HG03139 (cell line): ENCODE data around the gene CELSR1.
"Not testable (repeated sequence)": the region's sequence is repeated elsewhere in the genome, so short reads cannot be mapped to it uniquely, and the experiment has no call there.

ENCODE experiments used
- ATAC-seq: cut with Tn5 transposase; IDR thresholded peaks from one replicate; pipeline ENCODE4 v1.9.1; 2021; ENCODE audit not compliant: unreplicated experiment

The CELSR1 gene

GRCh38 chr22:46535876-46536536 is 1.4 kb downstream of the CELSR1 start:
- no peak for ATAC-seq

DNA sequence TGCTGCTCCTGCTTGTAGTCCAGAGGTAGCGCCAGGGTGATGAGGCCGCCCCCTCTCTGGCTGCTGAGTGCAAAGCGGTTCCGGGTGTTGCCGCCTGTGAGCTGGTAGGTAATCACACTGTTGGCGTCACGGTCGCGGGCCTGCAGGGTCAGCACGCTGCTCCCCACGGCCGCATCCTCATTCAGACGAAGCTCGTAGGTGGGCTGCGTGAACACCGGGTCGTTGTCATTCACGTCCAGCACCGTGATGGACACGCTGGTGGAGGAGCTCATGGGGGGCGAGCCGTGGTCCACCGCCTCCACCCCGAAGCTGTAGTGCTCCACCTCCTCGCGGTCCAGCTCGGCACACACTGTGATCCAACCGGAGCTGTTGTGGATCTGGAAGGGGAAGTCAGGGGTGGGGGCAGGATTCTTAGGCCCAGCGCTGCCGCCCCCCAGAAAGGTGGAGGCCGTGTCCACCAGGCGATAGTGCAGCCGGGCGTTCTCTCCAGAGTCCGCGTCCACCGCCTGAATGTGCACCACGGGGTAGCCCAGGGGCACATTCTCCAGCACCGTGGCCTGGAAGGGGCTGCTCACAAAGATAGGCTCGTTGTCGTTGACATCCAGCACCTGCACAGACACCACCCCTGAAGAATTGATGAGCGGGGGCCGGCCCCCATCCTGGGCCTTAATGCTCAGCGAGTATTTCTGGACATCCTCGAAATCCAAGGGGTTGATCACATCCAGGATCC is 2.4 kb downstream of the CELSR1 start:
- ATAC-seq: no peak

DNA sequence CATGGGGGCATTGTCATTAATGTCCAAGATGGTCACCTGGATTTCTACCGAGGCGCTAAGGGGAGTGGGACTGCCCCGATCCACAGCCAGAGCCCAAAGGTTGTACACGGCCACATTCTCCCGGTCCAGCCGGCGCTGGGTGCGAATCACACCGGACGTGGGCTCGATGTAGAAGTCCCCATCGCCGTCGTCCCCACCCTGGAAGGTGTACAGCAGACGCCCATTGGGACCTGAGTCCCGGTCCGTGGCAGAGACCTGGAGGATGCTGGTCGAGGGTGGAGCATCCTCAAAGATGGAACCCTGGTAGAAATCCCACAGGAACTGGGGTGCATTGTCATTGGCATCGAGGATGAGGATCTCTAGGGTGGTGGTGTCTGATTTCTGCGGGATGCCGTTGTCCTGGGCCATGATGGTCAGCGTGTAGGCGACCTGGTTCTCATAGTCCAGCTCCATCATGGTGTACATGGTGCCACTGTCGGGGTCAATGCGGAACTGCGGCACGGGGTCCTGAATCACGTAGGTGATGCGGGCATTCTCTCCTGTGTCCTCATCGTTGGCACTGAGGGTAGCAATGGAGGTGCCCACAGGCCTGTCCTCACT is 3.1 kb downstream of the CELSR1 start:
- ATAC-seq: no peak

- no peak for ATAC-seq
Measured at GRCh38 chr22:46533070-46533833, 4.2 kb downstream of the CELSR1 start.

DNA sequence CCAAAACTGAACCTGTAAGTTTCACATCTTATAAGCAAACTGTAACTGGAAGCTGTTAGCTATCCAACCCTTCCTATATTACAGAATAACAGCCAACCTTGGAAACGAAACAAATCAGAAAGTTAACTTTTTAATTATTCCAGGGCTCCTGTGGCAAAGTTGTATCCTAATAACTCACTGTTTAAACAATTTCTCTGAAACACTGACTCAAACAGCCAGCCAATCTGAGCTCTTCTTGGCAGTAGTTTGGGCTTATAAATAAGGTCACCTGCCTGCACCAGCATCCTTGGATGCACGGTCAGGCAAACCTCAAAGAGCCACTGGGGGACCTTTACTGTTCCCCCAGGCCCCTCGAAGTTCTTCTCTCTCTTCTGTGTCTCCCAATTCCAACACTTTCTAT is 5.0 kb downstream of the CELSR1 start:
- ATAC-seq: no peak

DNA sequence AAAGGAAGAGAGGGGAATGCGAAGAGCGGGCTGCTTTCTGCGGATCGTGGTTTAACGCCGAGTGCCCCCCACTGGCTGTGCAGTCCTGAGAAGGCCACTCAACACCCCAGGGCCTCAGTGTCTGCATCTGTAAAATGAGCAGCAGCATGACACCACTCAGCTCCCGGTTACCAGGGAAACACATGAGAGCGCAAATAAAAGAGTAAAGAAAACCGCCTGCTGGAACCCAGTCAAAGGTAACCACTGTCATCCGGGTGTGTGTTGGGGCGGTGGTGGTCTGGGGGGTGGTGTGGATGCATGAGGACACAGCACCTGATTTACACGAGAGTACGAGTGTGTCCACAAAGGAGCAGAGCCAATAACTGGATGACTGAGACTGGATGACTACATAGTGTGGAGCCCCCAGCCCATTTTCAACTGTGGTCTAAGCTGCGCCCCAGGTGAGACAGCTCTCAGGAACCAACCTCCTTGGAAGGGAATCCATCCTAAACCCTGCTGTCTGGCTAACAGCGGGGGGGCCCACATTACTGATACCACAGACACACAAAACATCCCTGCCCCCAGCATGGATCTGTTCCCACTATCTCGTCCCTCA is 5.7 kb downstream of the CELSR1 start:
- ATAC-seq: no peak

- ATAC-seq: no peak
Measured at GRCh38 chr22:46528121-46528610, 9.3 kb downstream of the CELSR1 start.

GRCh38 chr22:46526244-46526839 is 11.1 kb downstream of the CELSR1 start:
- no peak for ATAC-seq

GRCh38 chr22:46525389-46526243 is 11.8 kb downstream of the CELSR1 start:
- ATAC-seq: no peak

- no peak for ATAC-seq
Measured at GRCh38 chr22:46524203-46524740, 13.1 kb downstream of the CELSR1 start.

DNA sequence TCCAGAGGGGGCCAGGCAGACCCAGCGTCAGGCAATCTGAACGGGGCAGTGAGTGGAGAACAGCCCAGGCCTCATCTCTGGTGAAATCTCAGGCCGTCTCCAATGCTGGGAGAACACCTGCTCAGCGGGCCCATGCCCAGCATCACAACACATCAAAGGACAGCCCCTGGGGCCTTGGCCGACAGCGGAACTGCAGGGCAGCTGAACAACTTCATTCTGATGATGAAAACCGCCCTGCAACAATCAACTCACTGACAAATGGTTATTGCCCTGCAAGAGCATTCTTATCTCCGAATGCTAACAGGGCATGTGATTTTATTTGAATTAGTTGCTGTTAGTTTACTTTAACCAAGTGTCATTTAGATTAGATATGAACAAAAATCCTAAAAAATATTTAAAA is 14.6 kb downstream of the CELSR1 start:
- ATAC-seq: no peak

DNA sequence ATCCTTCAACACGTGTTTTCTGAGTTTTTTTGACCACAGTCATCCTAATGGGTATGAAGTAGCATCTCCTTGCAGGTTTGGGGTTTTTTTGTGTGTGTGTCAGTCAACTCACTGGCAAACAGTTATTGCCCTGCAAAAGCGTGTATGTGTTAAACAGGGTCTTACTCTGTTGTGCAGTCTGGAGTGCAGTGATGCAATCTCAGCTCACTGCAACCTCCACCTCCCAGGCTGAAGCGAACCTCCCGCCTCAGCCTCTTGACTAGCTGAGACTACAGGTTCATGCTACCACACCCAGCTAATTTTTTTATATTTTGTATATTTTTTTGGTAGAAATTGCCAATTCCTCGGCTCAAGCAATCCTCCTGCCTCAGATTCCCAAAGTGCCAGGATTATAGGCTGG is 15.4 kb downstream of the CELSR1 start:
- no peak for ATAC-seq

- no peak for ATAC-seq
Measured at GRCh38 chr22:46520880-46521279, 16.5 kb downstream of the CELSR1 start.

GRCh38 chr22:46519377-46519776 is 18.0 kb downstream of the CELSR1 start:
- no peak for ATAC-seq

DNA sequence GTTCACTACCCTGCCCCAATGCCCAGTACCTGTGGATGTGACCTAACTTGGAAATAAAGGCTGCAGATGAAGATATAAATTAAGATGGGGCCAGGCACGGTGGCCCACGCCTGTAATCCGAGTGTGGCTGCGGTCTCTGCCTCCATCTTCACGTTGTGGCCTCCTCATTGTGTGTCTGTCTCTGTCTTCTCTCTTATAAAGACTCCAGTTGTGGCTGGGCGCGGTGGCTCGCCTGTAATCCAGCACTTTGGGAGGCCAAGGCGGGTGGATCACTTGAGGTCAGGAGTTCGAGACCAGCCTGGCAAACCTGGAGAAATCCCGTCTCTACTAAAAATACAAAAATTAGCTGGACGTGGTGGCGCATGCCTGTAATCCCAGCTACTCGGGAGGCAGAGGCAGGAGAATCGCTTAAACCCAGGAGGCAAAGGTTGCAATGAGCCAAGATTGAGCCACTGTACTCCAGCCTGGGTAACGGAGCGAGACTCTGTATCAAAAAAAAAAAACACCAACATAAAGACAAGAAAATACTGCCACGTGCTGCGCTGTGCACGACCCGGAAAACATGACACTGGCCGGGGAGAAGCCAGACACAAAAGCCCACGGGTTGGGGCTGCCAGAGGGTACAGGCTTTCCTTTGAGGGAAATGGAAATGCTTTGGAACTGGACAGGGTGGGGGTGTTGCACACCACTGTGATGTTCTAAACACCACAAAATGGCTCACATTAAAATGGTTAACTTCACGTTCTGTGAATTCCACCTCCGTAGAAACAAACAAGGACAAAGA is 18.7 kb downstream of the CELSR1 start:
- no peak for ATAC-seq

- ATAC-seq: no peak
Measured at GRCh38 chr22:46518038-46518437, 19.4 kb downstream of the CELSR1 start.

DNA sequence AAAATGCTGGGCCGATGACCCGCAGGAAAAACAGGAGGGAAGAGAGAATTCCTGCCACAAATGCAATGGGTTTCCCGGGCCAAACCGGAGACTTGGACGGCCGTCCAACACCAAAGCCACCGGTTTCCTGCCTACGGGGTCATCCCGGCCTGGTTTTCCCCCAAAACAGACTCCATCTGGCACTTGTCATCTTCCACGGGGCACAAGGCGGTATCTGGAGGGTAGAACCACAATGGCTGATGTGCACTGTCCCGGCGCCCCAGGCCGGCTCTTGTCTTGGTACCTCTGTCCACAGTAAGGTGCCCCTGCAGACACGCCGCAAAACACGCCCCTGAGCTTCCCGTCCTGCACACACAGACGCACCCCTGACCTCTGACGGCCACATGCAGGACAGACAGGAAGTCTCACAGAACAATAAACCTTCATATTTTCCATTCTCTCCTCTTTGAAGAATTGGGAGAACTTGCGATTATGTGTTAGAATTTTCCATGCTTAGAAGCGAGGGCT is 20.1 kb downstream of the CELSR1 start:
- ATAC-seq: no peak

DNA sequence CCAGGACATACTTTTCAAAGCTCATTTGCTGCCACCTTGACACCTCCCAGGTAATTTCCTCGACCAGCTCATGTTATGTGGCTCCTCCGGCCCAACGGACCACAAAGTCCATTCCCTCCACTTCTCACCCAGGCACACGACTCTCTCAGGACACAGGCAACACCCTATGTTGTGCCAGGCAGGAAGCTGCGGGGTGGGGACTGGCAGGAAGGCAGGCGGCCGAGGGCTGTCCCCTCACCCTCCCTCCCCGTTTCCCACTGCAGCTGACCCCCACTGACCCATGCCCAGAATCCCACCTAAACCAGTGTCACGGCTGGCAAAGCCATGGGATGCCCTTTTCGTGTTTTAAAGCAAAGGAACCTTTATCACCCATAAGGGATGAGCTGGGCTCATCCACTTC is 20.8 kb downstream of the CELSR1 start:
- no peak for ATAC-seq

GRCh38 chr22:46516112-46516487 is 21.3 kb downstream of the CELSR1 start:
- ATAC-seq: not testable (repeated sequence)
